ENCODE measurements around the gene NAV3. TPM values are rescaled to one million over a fixed set of nuclear protein-coding genes. Genes with fewer than 3 reads are reported as not detected.

The NAV3 gene
- total RNA-seq, 1 donor from 2014 or later, result 240 TPM

- DNase-seq (ENCODE audit: low spot score in 2 of 2), result no peak
- no peak for FAIRE-seq
Observed at GRCh38 chr12:77837876-77838291, 7.2 kb downstream of the NAV3 start.

- DNase-seq (ENCODE audit: low spot score in 2 of 2) (no peak), FAIRE-seq (no peak)
Observed at GRCh38 chr12:77841521-77841920, 10.8 kb downstream of the NAV3 start.

GRCh38 chr12:77842430-77842829, 11.7 kb downstream of the NAV3 start:
- no peak for FAIRE-seq
- DNase-seq (ENCODE audit: low spot score in 2 of 2), result no peak

- no peak for FAIRE-seq
- no peak for DNase-seq (ENCODE audit: low spot score in 2 of 2)
Observed at GRCh38 chr12:77845831-77846230, 15.1 kb downstream of the NAV3 start.

GRCh38 chr12:77847060-77847541, 16.4 kb downstream of the NAV3 start:
- FAIRE-seq, result no peak
- no peak for DNase-seq (ENCODE audit: low spot score in 2 of 2)

GRCh38 chr12:77847680-77848431, 17.2 kb downstream of the NAV3 start:
- no peak for DNase-seq (ENCODE audit: low spot score in 2 of 2)
- FAIRE-seq, result no peak

GRCh38 chr12:77850129-77850528, 19.4 kb downstream of the NAV3 start:
- FAIRE-seq (no peak), DNase-seq (ENCODE audit: low spot score in 2 of 2) (no peak)

- no peak for DNase-seq (ENCODE audit: low spot score in 2 of 2)
- no peak for FAIRE-seq
Observed at GRCh38 chr12:77850698-77851097, 20.0 kb downstream of the NAV3 start.

- no peak for DNase-seq (ENCODE audit: low spot score in 2 of 2)
Observed at GRCh38 chr12:77855548-77855947, 24.9 kb downstream of the NAV3 start.

GRCh38 chr12:77861317-77861716, 30.6 kb downstream of the NAV3 start:
- DNase-seq (ENCODE audit: low spot score in 2 of 2), result no peak
- FAIRE-seq, result no peak

More at GRCh38 chr12:77855548-77855947, 24.9 kb downstream of the NAV3 start:
- no peak for FAIRE-seq

GRCh38 chr12:77865178-77865577, 34.5 kb downstream of the NAV3 start:
- DNase-seq (ENCODE audit: low spot score in 2 of 2) (no peak), FAIRE-seq (no peak)

- FAIRE-seq (no peak), DNase-seq (ENCODE audit: low spot score in 2 of 2) (no peak)
Observed at GRCh38 chr12:77878901-77879300, 48.2 kb downstream of the NAV3 start.

- DNase-seq (ENCODE audit: low spot score in 2 of 2) (no peak), FAIRE-seq (no peak)
Observed at GRCh38 chr12:77882709-77883108, 52.0 kb downstream of the NAV3 start.

GRCh38 chr12:77888611-77889010, 57.9 kb downstream of the NAV3 start:
- DNase-seq (ENCODE audit: low spot score in 2 of 2), result no peak
- no peak for FAIRE-seq

- no peak for DNase-seq (ENCODE audit: low spot score in 2 of 2)
- FAIRE-seq, result no peak
Observed at GRCh38 chr12:77891518-77892147, 60.9 kb downstream of the NAV3 start.

GRCh38 chr12:77893918-77894317, 63.2 kb downstream of the NAV3 start:
- no peak for FAIRE-seq
- DNase-seq (ENCODE audit: low spot score in 2 of 2), result no peak

GRCh38 chr12:77894556-77894955, 63.9 kb downstream of the NAV3 start:
- DNase-seq (ENCODE audit: low spot score in 2 of 2), result no peak
- no peak for FAIRE-seq

- DNase-seq (ENCODE audit: low spot score in 2 of 2), result no peak
- FAIRE-seq, result no peak
Observed at GRCh38 chr12:77895699-77896098, 65.0 kb downstream of the NAV3 start.

GRCh38 chr12:77907936-77908335, 77.2 kb downstream of the NAV3 start:
- DNase-seq (ENCODE audit: low spot score in 2 of 2) (no peak), FAIRE-seq (no peak)

GRCh38 chr12:77914081-77914488, 83.4 kb downstream of the NAV3 start:
- FAIRE-seq, result no peak
- DNase-seq (ENCODE audit: low spot score in 2 of 2), result no peak

- DNase-seq (ENCODE audit: low spot score in 2 of 2), result no peak
- FAIRE-seq, result no peak
Observed at GRCh38 chr12:77915071-77915600, 84.4 kb downstream of the NAV3 start.

GRCh38 chr12:77916276-77916675, 85.6 kb downstream of the NAV3 start:
- DNase-seq (ENCODE audit: low spot score in 2 of 2) (no peak), FAIRE-seq (no peak)
